Osteoblast (primary cell): ENCODE results near the gene RETREG3. TPM values are rescaled to one million over a fixed set of nuclear protein-coding genes. Genes with fewer than 3 reads are reported as not detected.
"Not testable (repeated sequence)": the region's sequence is repeated elsewhere in the genome, so short reads cannot be mapped to it uniquely, and the experiment has no call there.

Experiments used
- DNase-seq: peaks from one replicate; pipeline ENCODE4 v3.0.0; 2011; ENCODE audit warnings: low spot score, mixed read lengths; ENCODE audit not compliant: insufficient read length; ENCODE audit errors: missing footprints
- H2AFZ ChIP-seq: 2 replicates; pipeline ENCODE4 v1.6.0; 2011; ENCODE audit warnings: mild to moderate bottlenecking, low read length
- H3K27ac ChIP-seq: 2 replicates; pipeline ENCODE4 v1.5.1; 2011; ENCODE audit warnings: mild to moderate bottlenecking, low read depth, low read length, moderate library complexity
- H3K27me3 ChIP-seq: 2 replicates; pipeline ENCODE4 v1.6.0; 2012; ENCODE audit warnings: mild to moderate bottlenecking, control low read depth, inconsistent platforms, low read length, moderate library complexity; ENCODE audit not compliant: insufficient read depth
- H3K36me3 ChIP-seq: 2 replicates; pipeline ENCODE4 v1.5.1; 2011; ENCODE audit warnings: mild to moderate bottlenecking, low read length, control low read depth, moderate library complexity; ENCODE audit not compliant: insufficient read depth
- H3K4me1 ChIP-seq: 2 replicates; pipeline ENCODE4 v1.5.1; 2011; ENCODE audit warnings: mild to moderate bottlenecking, low read length, control low read depth, moderate library complexity; ENCODE audit not compliant: insufficient read depth
- H3K4me2 ChIP-seq: 2 replicates; pipeline ENCODE4 v1.6.0; 2011; ENCODE audit warnings: mild to moderate bottlenecking, low read length; ENCODE audit not compliant: insufficient read depth
- H3K4me3 ChIP-seq: fragments of 200-600 bp; sonication (generic); 3 replicates; pipeline ENCODE4 v1.5.1; 2012; ENCODE audit warnings: mild to moderate bottlenecking, low read length, inconsistent platforms; ENCODE audit not compliant: insufficient read depth
- H3K79me2 ChIP-seq: 2 replicates; pipeline ENCODE4 v1.6.0; 2012; ENCODE audit warnings: mild to moderate bottlenecking, low read length, control low read depth, inconsistent platforms; ENCODE audit not compliant: insufficient read depth
- H3K9me3 ChIP-seq: 2 replicates; pipeline ENCODE4 v1.5.1; 2011; ENCODE audit warnings: low read depth, low read length, control low read depth
- H4K20me1 ChIP-seq: 2 replicates; pipeline ENCODE4 v1.6.0; 2012; ENCODE audit warnings: mild to moderate bottlenecking, low read length, control low read depth; ENCODE audit not compliant: insufficient read depth
- total RNA-seq: library from RNA; depleted of rRNA; stranded (reverse); fragments of >200 nt; gene quantifications from 2 replicates; pipeline ENCODE4 v1.2.3, GENCODE V29; 2012
- TF ChIP-seq, protein P1 (sequence below): IDR thresholded peaks from 2 replicates; pipeline ENCODE4 v1.5.1; 2011; ENCODE audit warnings: mild to moderate bottlenecking, low read depth, low read length, moderate library complexity; ENCODE audit errors: extremely low read depth

Gene RETREG3
- total RNA-seq, 1 donor = 90.1 TPM

- H3K9me3 ChIP-seq = no peaks in the 10 kb centered on the region
Observed at GRCh38 chr17:42547001-42547461, 62.1 kb downstream of the RETREG3 start.

DNA sequence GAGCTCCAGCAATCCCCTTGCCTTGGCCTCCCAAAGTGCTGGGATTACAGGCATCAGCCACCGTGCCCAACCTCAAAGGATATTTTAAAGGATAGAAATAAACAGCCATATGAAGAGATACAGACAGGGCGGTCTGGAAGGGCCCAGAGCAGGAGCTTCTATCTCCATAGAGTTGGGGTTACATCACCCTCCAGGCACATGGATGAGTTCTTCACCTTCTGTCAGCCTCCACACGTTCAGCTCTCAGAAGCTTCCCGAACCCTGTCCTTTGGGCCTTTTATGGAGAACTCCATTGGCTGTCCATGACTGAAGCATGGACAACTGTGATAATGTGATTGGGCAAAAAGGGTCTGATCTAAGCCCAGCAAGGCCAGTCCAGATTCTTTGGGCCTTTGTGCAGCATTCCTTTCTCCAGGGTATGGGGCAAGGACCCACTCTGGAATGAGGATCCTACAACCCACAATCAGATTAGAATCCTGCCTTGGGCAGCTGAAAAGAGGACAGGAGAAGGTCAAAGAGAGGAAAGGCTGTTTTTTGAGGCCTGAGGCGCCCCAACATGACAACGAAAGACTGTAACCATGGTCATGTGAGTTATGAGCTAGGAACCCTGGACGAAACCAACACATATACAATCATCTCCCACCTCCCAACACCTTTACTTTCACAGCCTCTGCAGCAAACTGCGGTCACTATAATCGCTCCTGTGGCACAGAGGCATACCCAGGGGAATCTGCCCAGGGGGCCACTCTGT lies 63.2 kb downstream of the RETREG3 start:
- H3K27ac ChIP-seq, H3K4me2 ChIP-seq, H3K27me3 ChIP-seq, H3K4me3 ChIP-seq, H3K9me3 ChIP-seq, H4K20me1 ChIP-seq, H2AFZ ChIP-seq, H3K4me1 ChIP-seq, H3K79me2 ChIP-seq: not testable (repeated sequence)
- DNase-seq = peak; percentile 17
- peaks cover 28% of the 10 kb centered on the region for H3K36me3 ChIP-seq

More at GRCh38 chr17:42547001-42547461, 62.1 kb downstream of the RETREG3 start:
- H2AFZ ChIP-seq = no peak overlapping the region
- TF ChIP-seq, protein P1, sequence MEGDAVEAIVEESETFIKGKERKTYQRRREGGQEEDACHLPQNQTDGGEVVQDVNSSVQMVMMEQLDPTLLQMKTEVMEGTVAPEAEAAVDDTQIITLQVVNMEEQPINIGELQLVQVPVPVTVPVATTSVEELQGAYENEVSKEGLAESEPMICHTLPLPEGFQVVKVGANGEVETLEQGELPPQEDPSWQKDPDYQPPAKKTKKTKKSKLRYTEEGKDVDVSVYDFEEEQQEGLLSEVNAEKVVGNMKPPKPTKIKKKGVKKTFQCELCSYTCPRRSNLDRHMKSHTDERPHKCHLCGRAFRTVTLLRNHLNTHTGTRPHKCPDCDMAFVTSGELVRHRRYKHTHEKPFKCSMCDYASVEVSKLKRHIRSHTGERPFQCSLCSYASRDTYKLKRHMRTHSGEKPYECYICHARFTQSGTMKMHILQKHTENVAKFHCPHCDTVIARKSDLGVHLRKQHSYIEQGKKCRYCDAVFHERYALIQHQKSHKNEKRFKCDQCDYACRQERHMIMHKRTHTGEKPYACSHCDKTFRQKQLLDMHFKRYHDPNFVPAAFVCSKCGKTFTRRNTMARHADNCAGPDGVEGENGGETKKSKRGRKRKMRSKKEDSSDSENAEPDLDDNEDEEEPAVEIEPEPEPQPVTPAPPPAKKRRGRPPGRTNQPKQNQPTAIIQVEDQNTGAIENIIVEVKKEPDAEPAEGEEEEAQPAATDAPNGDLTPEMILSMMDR = no peak
- peaks cover 19% of the 10 kb centered on the region for H3K36me3 ChIP-seq
- H3K4me1 ChIP-seq = no peaks in the 10 kb centered on the region
- no peaks in the 10 kb centered on the region for H3K79me2 ChIP-seq
- peak; percentile 83 for DNase-seq
- no peaks in the 10 kb centered on the region for H3K27me3 ChIP-seq
- no peak overlapping the region for H3K27ac ChIP-seq
- no peak overlapping the region for H3K4me3 ChIP-seq
- no peak overlapping the region for H3K4me2 ChIP-seq
- peaks cover 4% of the 10 kb centered on the region for H4K20me1 ChIP-seq

GRCh38 chr17:42544874-42545283 lies 64.3 kb downstream of the RETREG3 start:
- Histone ChIP-seq H3K36me3 (peaks cover 32% of the 10 kb centered on the region), H3K9me3 (no peaks in the 10 kb centered on the region), H3K4me2 (no peak overlapping the region), H2AFZ (no peak overlapping the region), H3K27ac (no peak overlapping the region), H3K79me2 (no peaks in the 10 kb centered on the region), H3K4me3 (no peak overlapping the region), H3K27me3 (no peaks in the 10 kb centered on the region), H3K4me1 (no peaks in the 10 kb centered on the region), H4K20me1 (no peaks in the 10 kb centered on the region)
- DNase-seq = no peak
- TF ChIP-seq, protein P1 = no peak

- DNase-seq = peak; percentile 79
- H3K79me2 ChIP-seq = peaks cover 1% of the 10 kb centered on the region
- H4K20me1 ChIP-seq = peaks cover 4% of the 10 kb centered on the region
- H3K36me3 ChIP-seq = peaks cover 40% of the 10 kb centered on the region
- no peak overlapping the region for H3K4me3 ChIP-seq
- H3K4me1 ChIP-seq = no peaks in the 10 kb centered on the region
- no peaks in the 10 kb centered on the region for H3K27me3 ChIP-seq
- no peak overlapping the region for H3K4me2 ChIP-seq
- H3K27ac ChIP-seq = no peak overlapping the region
- TF ChIP-seq, protein P1 = no peak
- H2AFZ ChIP-seq = no peak overlapping the region
- no peaks in the 10 kb centered on the region for H3K9me3 ChIP-seq
Observed at GRCh38 chr17:42543190-42544079, 65.7 kb downstream of the RETREG3 start.
